Spleen (tissue), 11 donors: Measurements from ENCODE around the gene APOBEC3B. TPM values are rescaled to one million over a fixed set of nuclear protein-coding genes. Genes with fewer than 3 reads are reported as not detected.
"Not testable (repeated sequence)": the region's sequence is repeated elsewhere in the genome, so short reads cannot be mapped to it uniquely, and the experiment has no call there.

Experiments
- DNase-seq: peaks from one replicate; pipeline ENCODE4 v3.0.0-alpha.2; 2020
- H3K27ac ChIP-seq, 8 donors: fragments of 200-600 bp; sonication (generic) in 7 of 8; 1 replicate in 4 of 8; 2 replicates in 4 of 8; pipeline versions ENCODE4 v1.5.0 to v1.8.0; 2016 to 2021; ENCODE audit warnings: inconsistent platforms in 4 of 8, mild to moderate bottlenecking in 4 of 8, moderate library complexity in 1 of 8
- H3K27me3 ChIP-seq, 7 donors: fragments of 200-600 bp; sonication (generic) in 6 of 7; replicated peaks in 1 of 7; 1 replicate in 4 of 7; 2 replicates in 3 of 7; pipeline versions ENCODE4 v1.5.0 to v1.8.0; 2016 to 2021; ENCODE audit warnings: inconsistent platforms in 3 of 7, mild to moderate bottlenecking in 1 of 7
- H3K36me3 ChIP-seq, 6 donors: fragments of 200-600 bp; sonication (generic) in 5 of 6; 1 replicate in 4 of 6; 2 replicates in 2 of 6; pipeline versions ENCODE4 v1.5.0 to v1.8.0; 2016 to 2021; ENCODE audit warnings: inconsistent platforms in 2 of 6
- H3K4me1 ChIP-seq, 6 donors: fragments of 200-600 bp; sonication (generic) in 5 of 6; 1 replicate in 3 of 6; 2 replicates in 3 of 6; pipeline versions ENCODE4 v1.5.0 to v1.8.0; 2016 to 2021; ENCODE audit warnings: inconsistent platforms in 3 of 6
- H3K4me3 ChIP-seq, 8 donors: fragments of 200-600 bp; sonication (generic) in 7 of 8; 1 replicate in 4 of 8; 2 replicates in 4 of 8; pipeline versions ENCODE4 v1.5.0 to v1.8.0; 2016 to 2021; ENCODE audit warnings: inconsistent platforms in 4 of 8, mild to moderate bottlenecking in 4 of 8, moderate library complexity in 2 of 8
- H3K9me3 ChIP-seq, 8 donors: fragments of 200-600 bp; sonication (generic) in 7 of 8; 1 replicate in 4 of 8; 2 replicates in 4 of 8; pipeline versions ENCODE4 v1.5.0 to v1.8.0; 2016 to 2021; ENCODE audit warnings: inconsistent platforms in 4 of 8
- POLR2A ChIP-seq, 3 donors: fragments of 450-650 bp; IDR thresholded peaks; one replicate each; pipeline ENCODE4 v1.5.1; 2017; ENCODE audit warnings: antibody characterized with exemption in 3 of 3, mild to moderate bottlenecking in 1 of 3
- POLR2AphosphoS5 ChIP-seq, 3 donors: sonication (generic); formaldehyde crosslinking; IDR thresholded peaks; one replicate each; pipeline ENCODE4 v1.5.1; 2017; ENCODE audit warnings: antibody characterized with exemption in 3 of 3
- WGBS, 5 donors: extraction: QIAGEN DNeasy Blood & Tissue Kit in 3 of 5; methylation state at CpG; one replicate each; pipeline versions ENCODE4 v1.1.5 to v1.1.7; 2013 to 2018; 5-methylcytosine and 5-hydroxymethylcytosine counted together
- intact Hi-C: fragments of 100-400 bp; cut with DNase I; formaldehyde crosslinking; loops from one replicate; pipeline ENCODE4 v1.15.0; 2023; ENCODE audit warnings: low total_unique reads
- polyA plus RNA-seq, 3 donors: library from polyadenylated mRNA; stranded (reverse); fragments of 200-250 nt; gene quantifications; one replicate each; pipeline ENCODE4 v1.2.1, GENCODE V29; 2013
- total RNA-seq, 7 donors: library from RNA; depleted of rRNA in 3 of 7; stranded (reverse); fragments of >200 nt in 3 of 7; fragmentation: NEBNext Ultra II Directional in 4 of 7; extraction: Animal tissue kit (Norgen Biotek cat#: 25700) in 4 of 7; gene quantifications; one replicate each; pipeline versions ENCODE4 v1.1.0 to v1.2.1, GENCODE V29; 2016 to 2021
- TF ChIP-seq, protein P1 (sequence below), 11 experiments: fragments of 200-600 bp in 7 of 11; fragments of 450-650 bp in 4 of 11; sonication (generic) in 4 of 11; IDR thresholded peaks in 8 of 11; conservative IDR thresholded peaks in 3 of 11; 1 replicate in 7 of 11; 2 replicates in 4 of 11; pipeline versions ENCODE4 v1.4.0 to v1.8.0; 2016 to 2021; ENCODE audit warnings: antibody characterized with exemption in 11 of 11, inconsistent platforms in 4 of 11, mild to moderate bottlenecking in 1 of 11
- donor health status: healthy with polysubstance abuse.
- donor health status: DM: no; HTN: no; CAD: no; lungs with moderate emphysema.
- donor health status: DM: no; HTN: no; CAD: no.
- donor health status: Bipolar disorder and iron deficiency.
- donor health status: healthy.
- donor health status: DM: no; HTN: no; CAD: no.
- donor health status: DM: yes; HTN: yes; CAD: no.

APOBEC3B gene
- total and polyA plus RNA-seq, 10 donors = 1.2 to 14.0 (median 4.3) TPM; not detected in 1

DNA sequence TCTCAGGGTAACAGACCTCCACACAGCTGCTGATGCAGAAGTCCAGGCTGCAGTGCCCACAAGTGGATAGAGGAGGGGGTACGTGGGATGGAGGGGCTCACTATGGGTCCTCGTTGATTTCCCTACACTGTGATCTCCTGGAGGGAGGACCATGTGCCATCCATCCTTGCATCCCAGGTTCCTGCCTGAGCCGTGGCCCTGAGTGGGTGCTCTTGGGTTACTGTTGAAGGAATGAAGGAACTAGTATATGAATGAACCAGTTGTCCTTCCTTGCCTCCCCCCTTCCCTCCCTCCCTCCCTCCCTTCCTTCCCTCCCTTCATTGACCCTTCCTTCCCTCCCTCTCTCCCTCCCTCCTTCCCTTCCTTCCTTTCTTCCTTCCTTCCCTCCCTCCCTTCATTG lies 15.4 kb downstream of the APOBEC3B start:
- intact Hi-C loops = no loop called here
- Histone ChIP-seq H3K27me3 (peaks cover 0 to 25% (median 0%) of the 10 kb centered on the region in 7 donors), H3K4me3 (no peak overlapping the region), H3K9me3 (peaks cover 0 to 11% (median 2%) of the 10 kb centered on the region in 8 donors), H3K4me1 (peaks cover 0 to 4% (median under 1%) of the 10 kb centered on the region in 6 donors), H3K36me3 (no peaks in the 10 kb centered on the region), H3K27ac (no peak overlapping the region)
- TF ChIP-seq POLR2A (IDR thresholded peaks at IDR 0.05) = no peak
- TF ChIP-seq, protein P1, sequence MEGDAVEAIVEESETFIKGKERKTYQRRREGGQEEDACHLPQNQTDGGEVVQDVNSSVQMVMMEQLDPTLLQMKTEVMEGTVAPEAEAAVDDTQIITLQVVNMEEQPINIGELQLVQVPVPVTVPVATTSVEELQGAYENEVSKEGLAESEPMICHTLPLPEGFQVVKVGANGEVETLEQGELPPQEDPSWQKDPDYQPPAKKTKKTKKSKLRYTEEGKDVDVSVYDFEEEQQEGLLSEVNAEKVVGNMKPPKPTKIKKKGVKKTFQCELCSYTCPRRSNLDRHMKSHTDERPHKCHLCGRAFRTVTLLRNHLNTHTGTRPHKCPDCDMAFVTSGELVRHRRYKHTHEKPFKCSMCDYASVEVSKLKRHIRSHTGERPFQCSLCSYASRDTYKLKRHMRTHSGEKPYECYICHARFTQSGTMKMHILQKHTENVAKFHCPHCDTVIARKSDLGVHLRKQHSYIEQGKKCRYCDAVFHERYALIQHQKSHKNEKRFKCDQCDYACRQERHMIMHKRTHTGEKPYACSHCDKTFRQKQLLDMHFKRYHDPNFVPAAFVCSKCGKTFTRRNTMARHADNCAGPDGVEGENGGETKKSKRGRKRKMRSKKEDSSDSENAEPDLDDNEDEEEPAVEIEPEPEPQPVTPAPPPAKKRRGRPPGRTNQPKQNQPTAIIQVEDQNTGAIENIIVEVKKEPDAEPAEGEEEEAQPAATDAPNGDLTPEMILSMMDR (IDR thresholded peaks at IDR 0.05 in 8 of 11, conservative IDR thresholded peaks at IDR 0.05 in 3 of 11) = no peak
- TF ChIP-seq POLR2AphosphoS5 (IDR thresholded peaks at IDR 0.05) = no peak
- WGBS, 5 donors = 78 to 94% (median 87%) methylated on average over 3 of the region's 3 CpGs
- DNase-seq = no peak

DNA sequence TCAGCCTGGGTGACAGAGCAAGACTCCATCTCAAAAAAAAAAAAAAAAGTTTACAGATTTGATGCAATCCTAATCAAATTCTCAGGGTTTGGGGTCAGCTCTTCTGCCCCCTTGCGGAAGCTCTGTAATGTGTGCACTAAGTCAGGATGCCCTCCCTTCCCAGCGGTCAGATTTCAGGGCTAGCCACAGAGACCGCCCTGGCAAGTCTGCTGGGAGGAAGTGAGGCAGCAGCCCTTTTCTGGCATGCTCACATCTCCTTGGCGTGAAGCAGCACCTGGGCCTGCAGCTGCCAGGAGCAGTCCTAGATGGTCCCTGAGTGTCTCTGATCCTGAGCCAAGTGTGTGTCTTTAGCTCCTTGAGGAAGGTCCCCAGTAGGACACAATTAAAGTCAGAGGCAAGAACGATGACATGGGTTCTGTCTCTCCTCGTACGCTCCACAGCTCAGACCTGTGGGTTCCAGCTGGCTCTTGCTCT lies 21.1 kb downstream of the APOBEC3B start:
- peak; percentile 90 for DNase-seq
- peaks cover 8 to 27% (median 11%) of the 10 kb centered on the region in 6 donors for H3K4me1 ChIP-seq
- no peaks in the 10 kb centered on the region for H3K36me3 ChIP-seq
- intact Hi-C loops = loop anchor here (5.0 kb wide), 2 partner anchors 131 to 236 kb away; partner anchors contain the start of gene CBX6
- peaks cover 0 to 8% (median 0%) of the 10 kb centered on the region in 7 donors for H3K27me3 ChIP-seq
- H3K9me3 ChIP-seq = peaks cover 0 to 3% (median under 1%) of the 10 kb centered on the region in 8 donors
- TF ChIP-seq, protein P1 (IDR thresholded peaks at IDR 0.05 in 8 of 11, conservative IDR thresholded peaks at IDR 0.05 in 3 of 11) = peak; percentile 51 to 91 (median 81)
- TF ChIP-seq POLR2AphosphoS5 (IDR thresholded peaks at IDR 0.05) (peak; percentile 18 to 77 (median 72)), POLR2A (IDR thresholded peaks at IDR 0.05) (no peak)
- peak overlapping the region in 2 of 8 donors; percentile 51 to 62 for H3K27ac ChIP-seq
- 16 to 20% (median 18%) methylated on average over 7 of the region's 7 CpGs for WGBS, 5 donors
- H3K4me3 ChIP-seq = no peak overlapping the region

GRCh38 chr22:39007177-39007576 lies 25.0 kb downstream of the APOBEC3B start:
- Histone ChIP-seq H3K27me3 (no peaks in the 10 kb centered on the region), H3K9me3 (no peaks in the 10 kb centered on the region), H3K4me3 (no peak overlapping the region), H3K36me3 (no peaks in the 10 kb centered on the region), H3K4me1 (peaks cover 8 to 29% (median 11%) of the 10 kb centered on the region in 6 donors), H3K27ac (no peak overlapping the region)
- TF ChIP-seq POLR2AphosphoS5 (IDR thresholded peaks at IDR 0.05) (no peak), POLR2A (IDR thresholded peaks at IDR 0.05) (no peak)
- TF ChIP-seq, protein P1 (IDR thresholded peaks at IDR 0.05 in 8 of 11, conservative IDR thresholded peaks at IDR 0.05 in 3 of 11) = no peak
- intact Hi-C loops = loop anchor here (5.0 kb wide), 1 partner anchor 110 kb away; no protein-coding TSS in a partner anchor
- WGBS, 5 donors = 94 to 99% (median 97%) methylated on average over 5 of the region's 5 CpGs
- DNase-seq = no peak

- not testable (repeated sequence) for H3K9me3 ChIP-seq, H3K27me3 ChIP-seq, DNase-seq, H3K27ac ChIP-seq, H3K36me3 ChIP-seq, H3K4me3 ChIP-seq
- H3K4me1 ChIP-seq = peaks cover 2 to 29% (median 8%) of the 10 kb centered on the region in 6 donors
- intact Hi-C loops = loop anchor here (5.0 kb wide), 1 partner anchor 109 kb away; no protein-coding TSS in a partner anchor
- WGBS, 5 donors = 78 to 84% (median 80%) methylated on average over 8 of the region's 8 CpGs
Measured at GRCh38 chr22:39008271-39008850, 26.2 kb downstream of the APOBEC3B start.
